ENCODE data around the gene OLFML2B.

Gene OLFML2B

DNA sequence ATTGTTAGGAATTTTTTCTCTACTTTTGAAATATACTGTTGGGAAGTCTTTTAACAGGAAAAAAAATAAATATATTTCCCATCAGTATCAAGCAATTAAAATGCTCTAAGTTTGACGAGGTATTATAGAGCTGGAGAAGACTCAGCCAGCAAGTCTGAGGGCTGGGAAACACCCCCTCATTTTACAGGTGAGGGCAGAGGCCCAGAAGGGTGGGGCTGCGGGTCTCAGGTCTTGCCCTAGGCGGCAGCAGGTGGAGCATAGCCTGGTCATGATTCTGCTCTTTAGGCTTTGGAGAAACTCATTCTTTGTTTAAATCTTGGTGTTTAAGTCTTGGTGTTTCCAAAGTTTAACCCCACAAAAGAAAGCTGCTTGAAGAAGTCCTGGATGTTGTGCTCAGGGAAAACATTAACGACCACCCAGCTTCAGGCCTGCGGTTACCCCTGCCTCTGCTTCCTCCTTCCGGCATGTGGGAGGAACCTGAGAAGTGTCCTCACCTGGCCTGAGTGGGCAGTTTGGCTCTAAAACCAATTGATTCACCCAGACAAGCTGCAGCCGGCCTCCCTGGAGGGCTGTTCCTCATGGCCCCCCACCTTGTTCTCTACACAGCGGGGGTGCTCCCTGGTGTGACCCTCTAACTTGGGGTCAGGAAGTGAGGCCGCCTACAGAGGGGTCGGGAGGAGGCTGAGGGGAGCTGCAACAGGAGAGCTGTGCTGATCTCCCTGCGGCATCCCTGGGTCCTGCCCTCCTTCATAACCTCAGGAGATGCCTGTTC is 41.7 kb downstream of the OLFML2B start:
- Histone ChIP-seq H4K20me1 (ENCODE audit: insufficient read depth, low read length) (no peaks in the 10 kb centered on the region), H3K27me3 (ENCODE audit: low read depth, low read length) (peaks cover 9% of the 10 kb centered on the region; the same call in 1 of the 2 replicates), H3K79me2 (ENCODE audit: low read length) (no peaks in the 10 kb centered on the region), H3K27ac (ENCODE audit: low read length) (no peak overlapping the region), H3K4me3 (ENCODE audit: low read length) (no peak overlapping the region), H3K9ac (ENCODE audit: low read length) (no peak overlapping the region), H3K4me2 (ENCODE audit: low read length) (no peak overlapping the region), H3K9me3 (ENCODE audit: insufficient read depth, low read length) (0 out of 2 replicates have a peak, but pooled peaks cover under 1% of the 10 kb centered on the region), H3K36me3 (replicated peaks; ENCODE audit: low read depth, low read length) (no peaks in the 10 kb centered on the region), H3K4me1 (ENCODE audit: low read length) (no peaks in the 10 kb centered on the region), H2AFZ (ENCODE audit: low read depth, low read length) (no peak overlapping the region)
- TF ChIP-seq, protein P1, sequence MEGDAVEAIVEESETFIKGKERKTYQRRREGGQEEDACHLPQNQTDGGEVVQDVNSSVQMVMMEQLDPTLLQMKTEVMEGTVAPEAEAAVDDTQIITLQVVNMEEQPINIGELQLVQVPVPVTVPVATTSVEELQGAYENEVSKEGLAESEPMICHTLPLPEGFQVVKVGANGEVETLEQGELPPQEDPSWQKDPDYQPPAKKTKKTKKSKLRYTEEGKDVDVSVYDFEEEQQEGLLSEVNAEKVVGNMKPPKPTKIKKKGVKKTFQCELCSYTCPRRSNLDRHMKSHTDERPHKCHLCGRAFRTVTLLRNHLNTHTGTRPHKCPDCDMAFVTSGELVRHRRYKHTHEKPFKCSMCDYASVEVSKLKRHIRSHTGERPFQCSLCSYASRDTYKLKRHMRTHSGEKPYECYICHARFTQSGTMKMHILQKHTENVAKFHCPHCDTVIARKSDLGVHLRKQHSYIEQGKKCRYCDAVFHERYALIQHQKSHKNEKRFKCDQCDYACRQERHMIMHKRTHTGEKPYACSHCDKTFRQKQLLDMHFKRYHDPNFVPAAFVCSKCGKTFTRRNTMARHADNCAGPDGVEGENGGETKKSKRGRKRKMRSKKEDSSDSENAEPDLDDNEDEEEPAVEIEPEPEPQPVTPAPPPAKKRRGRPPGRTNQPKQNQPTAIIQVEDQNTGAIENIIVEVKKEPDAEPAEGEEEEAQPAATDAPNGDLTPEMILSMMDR (IDR thresholded peaks at IDR 0.05; ENCODE audit: low read depth, low read length), result no peak
- TF ChIP-seq EZH2phosphoT487 (IDR thresholded peaks at IDR 0.05; ENCODE audit: low read depth), result no peak

DNA sequence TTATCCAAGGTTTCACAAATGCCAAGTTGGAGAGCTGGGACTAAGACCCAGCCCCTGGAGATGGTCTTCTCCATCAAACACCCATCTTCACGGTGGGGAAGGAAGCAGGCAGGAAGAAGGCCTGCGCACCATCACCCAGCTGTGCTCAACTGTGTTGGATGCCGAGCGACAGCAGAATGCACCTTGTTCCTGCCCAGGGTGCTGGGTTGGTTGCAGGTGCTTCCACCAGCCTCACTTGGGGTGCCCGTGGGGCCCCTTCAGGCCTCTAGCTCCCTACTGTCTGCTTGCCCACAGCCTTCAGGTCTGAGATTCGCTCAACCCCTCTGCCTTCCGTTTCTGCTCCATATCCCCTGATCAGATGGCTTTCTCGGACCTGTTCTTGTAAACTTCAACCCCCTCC is 42.5 kb downstream of the OLFML2B start:
- H3K9me3 ChIP-seq (ENCODE audit: insufficient read depth, low read length), result no peaks in the 10 kb centered on the region
- H2AFZ ChIP-seq (ENCODE audit: low read depth, low read length), result no peak overlapping the region
- H3K9ac ChIP-seq (ENCODE audit: low read length), result no peak overlapping the region
- no peaks in the 10 kb centered on the region for H3K79me2 ChIP-seq (ENCODE audit: low read length)
- no peaks in the 10 kb centered on the region for H4K20me1 ChIP-seq (ENCODE audit: insufficient read depth, low read length)
- no peak overlapping the region for H3K27ac ChIP-seq (ENCODE audit: low read length)
- H3K4me3 ChIP-seq (ENCODE audit: low read length), result no peak overlapping the region
- TF ChIP-seq, protein P1 (IDR thresholded peaks at IDR 0.05; ENCODE audit: low read depth, low read length), result no peak
- no peak for TF ChIP-seq EZH2phosphoT487 (IDR thresholded peaks at IDR 0.05; ENCODE audit: low read depth)
- H3K27me3 ChIP-seq (ENCODE audit: low read depth, low read length), result peaks cover 11% of the 10 kb centered on the region; the same call in 1 of the 2 replicates
- no peak overlapping the region for H3K4me2 ChIP-seq (ENCODE audit: low read length)
- no peaks in the 10 kb centered on the region for H3K4me1 ChIP-seq (ENCODE audit: low read length)
- no peaks in the 10 kb centered on the region for H3K36me3 ChIP-seq (replicated peaks; ENCODE audit: low read depth, low read length)

DNA sequence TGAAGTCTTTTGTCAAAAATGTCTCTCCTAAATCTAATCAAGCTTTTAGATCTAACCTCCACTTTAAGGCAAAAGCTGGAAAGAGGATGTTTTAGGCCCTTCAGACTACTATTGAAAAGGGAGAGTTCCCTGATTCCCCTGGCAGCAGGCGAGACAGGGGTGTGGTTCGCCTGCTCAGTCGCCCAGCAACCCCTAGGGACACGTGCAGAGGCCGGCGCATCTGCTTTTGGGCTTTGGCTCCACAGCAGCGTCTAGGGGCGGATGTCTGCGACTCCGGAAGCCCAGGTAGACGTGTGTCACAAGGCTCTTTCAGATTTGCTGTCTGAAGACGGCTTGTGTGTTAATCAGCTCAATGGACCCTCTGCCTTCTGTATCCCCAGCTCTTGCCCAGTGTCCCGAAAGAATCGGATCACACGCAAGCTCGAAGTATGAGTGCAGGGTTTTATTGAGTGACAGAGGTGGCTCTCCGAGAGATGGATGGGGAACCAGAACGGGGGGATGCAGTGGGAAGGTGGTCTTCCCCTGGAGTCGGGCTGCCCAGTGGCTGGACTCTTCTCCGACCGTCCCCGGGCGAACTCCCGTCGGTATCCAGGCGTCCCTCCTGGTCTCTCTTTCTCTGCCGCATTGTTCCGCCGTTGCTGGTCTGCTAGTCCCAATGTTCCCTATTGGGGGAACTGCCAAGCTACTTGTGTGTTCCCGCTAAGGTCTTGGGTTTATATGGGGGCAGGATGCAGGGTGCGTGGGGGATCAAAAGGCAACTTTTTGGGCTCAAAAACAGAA is 45.5 kb downstream of the OLFML2B start:
- TF ChIP-seq, protein P1 (IDR thresholded peaks at IDR 0.05; ENCODE audit: low read depth, low read length), result no peak
- no peak for TF ChIP-seq EZH2phosphoT487 (IDR thresholded peaks at IDR 0.05; ENCODE audit: low read depth)
- H3K36me3 ChIP-seq (replicated peaks; ENCODE audit: low read depth, low read length), result no peaks in the 10 kb centered on the region
- H3K27me3 ChIP-seq (ENCODE audit: low read depth, low read length), result peaks cover 20% of the 10 kb centered on the region; the same call in 1 of the 2 replicates
- H3K9ac ChIP-seq (ENCODE audit: low read length), result no peak overlapping the region
- no peak overlapping the region for H3K27ac ChIP-seq (ENCODE audit: low read length)
- H3K4me2 ChIP-seq (ENCODE audit: low read length), result no peak overlapping the region
- no peaks in the 10 kb centered on the region for H3K4me1 ChIP-seq (ENCODE audit: low read length)
- no peaks in the 10 kb centered on the region for H3K79me2 ChIP-seq (ENCODE audit: low read length)
- H3K9me3 ChIP-seq (ENCODE audit: insufficient read depth, low read length), result no peaks in the 10 kb centered on the region
- no peak overlapping the region for H3K4me3 ChIP-seq (ENCODE audit: low read length)
- H4K20me1 ChIP-seq (ENCODE audit: insufficient read depth, low read length), result no peaks in the 10 kb centered on the region
- H2AFZ ChIP-seq (ENCODE audit: low read depth, low read length), result no peak overlapping the region

All from OCI-LY3 (cell line).